Nephron (organoid): ENCODE results near the gene PTPRD.

Source experiments
- H3K27ac Mint-ChIP-seq, 3 experiments: 2 replicates each; pipeline ENCODE4 v1.8.0; 2020; ENCODE audit warnings: mixed read lengths in 3 of 3, mild to moderate bottlenecking in 2 of 3, moderate library complexity in 1 of 3
- H3K27me3 Mint-ChIP-seq: 2 replicates; pipeline ENCODE4 v1.8.0; 2021; ENCODE audit warnings: low read depth, mild to moderate bottlenecking, moderate library complexity, mixed read lengths
- H3K36me3 Mint-ChIP-seq: 2 replicates; pipeline ENCODE4 v1.8.0; 2020; ENCODE audit warnings: low read depth, mixed read lengths
- H3K4me1 Mint-ChIP-seq: 2 replicates; pipeline ENCODE4 v1.8.0; 2020; ENCODE audit warnings: mixed read lengths
- H3K4me3 Mint-ChIP-seq, 3 experiments: 2 replicates each; pipeline ENCODE4 v1.8.0; 2020; ENCODE audit warnings: mild to moderate bottlenecking in 3 of 3, mixed read lengths in 3 of 3, moderate library complexity in 2 of 3
- H3K9me3 Mint-ChIP-seq: 2 replicates; pipeline ENCODE4 v1.8.0; 2020; ENCODE audit warnings: mixed read lengths
- TF ChIP-seq, protein P1 (sequence below), 3 experiments: fragments of 200-600 bp; sonication (generic); IDR thresholded peaks; one replicate each; pipeline ENCODE4 v1.5.0; 2021; ENCODE audit warnings: antibody characterized with exemption in 3 of 3; ENCODE audit not compliant: unreplicated experiment in 3 of 3

Gene PTPRD

DNA sequence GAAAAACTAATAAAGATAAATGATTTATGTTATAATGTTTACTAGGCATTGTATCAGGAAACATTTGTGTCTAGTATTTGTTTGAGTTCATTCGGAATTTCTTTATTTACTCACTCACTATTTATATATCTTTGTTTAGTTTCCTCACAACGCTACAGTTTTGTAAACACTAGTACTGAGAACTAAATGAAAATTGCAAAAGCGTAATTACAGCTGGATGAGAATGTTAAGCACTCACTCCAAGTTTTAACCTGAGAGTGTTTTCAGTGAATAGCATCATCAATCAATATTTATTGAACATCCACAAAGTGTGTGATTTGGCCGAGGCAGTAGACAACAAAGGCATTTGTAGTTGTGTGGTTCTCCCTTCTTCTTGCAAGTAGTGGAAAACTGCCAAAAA, 1843.6 kb downstream of the PTPRD start:
- H3K4me3 Mint-ChIP-seq = no peak overlapping the region
- peak overlapping the region in 2 of 3 experiments; percentile 27 to 50 for H3K27ac Mint-ChIP-seq
- peaks cover 14% of the 10 kb centered on the region for H3K4me1 Mint-ChIP-seq
- peaks cover 8% of the 10 kb centered on the region for H3K36me3 Mint-ChIP-seq
- no peaks in the 10 kb centered on the region for H3K9me3 Mint-ChIP-seq
- no peaks in the 10 kb centered on the region for H3K27me3 Mint-ChIP-seq
- TF ChIP-seq, protein P1, sequence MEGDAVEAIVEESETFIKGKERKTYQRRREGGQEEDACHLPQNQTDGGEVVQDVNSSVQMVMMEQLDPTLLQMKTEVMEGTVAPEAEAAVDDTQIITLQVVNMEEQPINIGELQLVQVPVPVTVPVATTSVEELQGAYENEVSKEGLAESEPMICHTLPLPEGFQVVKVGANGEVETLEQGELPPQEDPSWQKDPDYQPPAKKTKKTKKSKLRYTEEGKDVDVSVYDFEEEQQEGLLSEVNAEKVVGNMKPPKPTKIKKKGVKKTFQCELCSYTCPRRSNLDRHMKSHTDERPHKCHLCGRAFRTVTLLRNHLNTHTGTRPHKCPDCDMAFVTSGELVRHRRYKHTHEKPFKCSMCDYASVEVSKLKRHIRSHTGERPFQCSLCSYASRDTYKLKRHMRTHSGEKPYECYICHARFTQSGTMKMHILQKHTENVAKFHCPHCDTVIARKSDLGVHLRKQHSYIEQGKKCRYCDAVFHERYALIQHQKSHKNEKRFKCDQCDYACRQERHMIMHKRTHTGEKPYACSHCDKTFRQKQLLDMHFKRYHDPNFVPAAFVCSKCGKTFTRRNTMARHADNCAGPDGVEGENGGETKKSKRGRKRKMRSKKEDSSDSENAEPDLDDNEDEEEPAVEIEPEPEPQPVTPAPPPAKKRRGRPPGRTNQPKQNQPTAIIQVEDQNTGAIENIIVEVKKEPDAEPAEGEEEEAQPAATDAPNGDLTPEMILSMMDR (IDR thresholded peaks at IDR 0.05; ENCODE audit: unreplicated experiment in 3 of 3) = no peak

DNA sequence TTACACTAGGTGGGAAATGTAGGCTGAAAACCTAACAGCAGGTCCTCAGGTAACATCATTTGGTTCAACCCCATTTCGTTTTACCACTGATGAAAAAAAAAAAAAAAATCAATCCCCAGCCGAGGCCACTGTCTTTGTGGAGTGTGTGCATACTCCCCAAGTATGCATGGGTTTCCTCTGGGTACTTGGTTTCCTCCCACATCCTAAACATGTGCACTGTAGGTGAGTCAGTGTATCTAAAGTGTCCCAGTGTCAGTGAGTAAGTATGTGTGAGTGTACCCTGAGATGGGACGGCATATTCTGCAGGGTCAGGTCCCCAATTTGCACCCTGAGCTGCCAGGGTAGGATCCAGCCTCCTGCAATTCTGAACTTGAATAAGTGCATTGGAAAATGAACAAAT, 1846.7 kb downstream of the PTPRD start:
- Mint-ChIP-seq H3K36me3 (peaks cover 8% of the 10 kb centered on the region), H3K4me1 (peaks cover 33% of the 10 kb centered on the region), H3K27me3 (no peaks in the 10 kb centered on the region), H3K4me3 (no peak overlapping the region), H3K27ac (no peak overlapping the region), H3K9me3 (no peaks in the 10 kb centered on the region)
- TF ChIP-seq, protein P1 (IDR thresholded peaks at IDR 0.05; ENCODE audit: unreplicated experiment in 3 of 3) = no peak

DNA sequence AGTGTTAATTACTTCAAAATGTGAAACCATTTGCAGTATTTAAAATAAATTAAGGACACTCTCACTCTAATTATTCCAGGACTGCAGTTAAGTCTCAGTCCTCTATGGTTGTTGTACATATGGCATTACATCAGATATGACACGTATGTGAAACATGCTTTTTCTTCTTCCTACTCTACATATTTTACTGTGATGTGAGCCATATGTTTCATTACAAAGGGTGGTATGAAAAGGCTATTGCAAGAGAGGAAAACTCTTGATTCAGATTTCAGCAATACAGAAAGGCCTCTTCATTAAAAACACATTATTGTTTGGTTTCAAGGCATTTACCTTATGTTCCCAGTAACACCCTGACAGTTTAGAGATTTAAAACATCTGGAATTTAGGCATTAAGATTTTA, 1848.8 kb downstream of the PTPRD start:
- Mint-ChIP-seq H3K36me3 (peaks cover 18% of the 10 kb centered on the region), H3K27ac (peak overlapping the region; percentile 52 to 87 (median 55)), H3K27me3 (no peaks in the 10 kb centered on the region), H3K9me3 (no peaks in the 10 kb centered on the region), H3K4me3 (no peak overlapping the region), H3K4me1 (peaks cover 43% of the 10 kb centered on the region)
- TF ChIP-seq, protein P1 (IDR thresholded peaks at IDR 0.05; ENCODE audit: unreplicated experiment in 3 of 3) = no peak

DNA sequence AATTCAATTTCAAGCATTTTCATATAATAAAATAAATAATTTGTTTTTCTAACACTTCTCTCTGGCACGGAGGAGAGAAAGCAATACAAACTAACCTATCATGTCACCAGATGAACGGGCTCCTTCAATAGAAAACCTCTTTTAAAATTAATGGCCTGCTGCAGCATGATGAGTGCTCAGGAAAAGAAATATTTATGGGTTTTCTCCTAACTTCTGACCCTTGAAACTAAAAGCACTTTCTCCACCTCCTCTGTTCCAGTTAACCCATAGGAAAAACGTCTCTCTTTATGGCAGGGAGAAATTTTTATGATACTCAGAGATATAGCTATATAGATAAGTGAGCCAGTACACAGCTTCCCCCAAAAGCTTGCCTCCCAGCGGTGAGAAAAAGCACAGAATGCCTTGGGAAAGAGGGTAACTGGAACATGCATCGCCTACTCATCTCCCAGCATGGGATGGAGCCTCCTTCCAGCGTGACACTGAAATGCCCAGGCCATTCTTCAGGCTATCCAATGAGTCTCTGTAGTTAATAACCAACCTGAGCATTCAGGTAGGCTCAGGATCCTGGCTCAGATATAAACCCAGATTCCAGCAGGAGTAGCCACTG, 1850.2 kb downstream of the PTPRD start:
- Mint-ChIP-seq H3K4me3 (no peak overlapping the region), H3K27me3 (no peaks in the 10 kb centered on the region), H3K4me1 (peaks cover 50% of the 10 kb centered on the region), H3K27ac (peak overlapping the region; percentile 13 to 40 (median 36)), H3K9me3 (no peaks in the 10 kb centered on the region), H3K36me3 (peaks cover 14% of the 10 kb centered on the region)
- TF ChIP-seq, protein P1 (IDR thresholded peaks at IDR 0.05; ENCODE audit: unreplicated experiment in 3 of 3) = peak in 2 of 3 experiments; percentile 18 to 23

DNA sequence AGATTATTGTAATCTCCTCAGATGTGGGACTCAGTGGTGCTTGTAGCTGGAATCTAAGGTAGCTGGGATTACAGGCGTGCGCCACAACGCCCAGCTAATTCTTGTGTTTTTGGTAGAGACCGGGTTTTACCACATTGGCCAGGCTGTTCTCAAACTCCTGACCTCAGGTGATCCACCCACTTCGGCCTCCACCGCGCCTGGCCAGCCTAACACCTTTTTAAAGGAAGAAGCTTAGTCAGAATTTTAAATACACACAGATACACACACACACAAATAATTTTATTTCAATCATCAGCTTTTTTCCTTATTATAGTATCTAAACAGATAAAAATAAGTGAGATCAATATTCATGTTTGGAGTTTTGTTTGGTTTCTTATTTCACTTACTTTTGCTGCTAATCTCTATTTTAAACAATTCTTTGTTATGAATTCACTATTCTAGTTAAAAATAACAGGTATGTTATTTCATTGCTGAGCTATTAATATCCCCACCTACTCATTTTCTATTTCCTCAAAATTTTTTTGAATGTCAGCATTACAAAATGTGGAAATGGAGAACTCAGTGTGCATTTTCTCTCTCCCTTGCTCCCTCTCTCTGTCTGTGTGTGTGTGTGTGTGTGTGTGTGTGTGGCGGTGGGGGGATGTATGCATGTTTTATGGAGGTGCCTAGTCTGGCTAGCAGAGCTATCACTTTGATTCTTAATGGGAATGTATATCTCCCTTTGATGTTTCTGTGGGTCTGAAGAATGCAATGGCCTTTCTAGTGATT, 1852.6 kb downstream of the PTPRD start:
- peaks cover 47% of the 10 kb centered on the region for H3K4me1 Mint-ChIP-seq
- H3K27me3 Mint-ChIP-seq = no peaks in the 10 kb centered on the region
- TF ChIP-seq, protein P1 (IDR thresholded peaks at IDR 0.05; ENCODE audit: unreplicated experiment in 3 of 3) = no peak
- H3K36me3 Mint-ChIP-seq = peaks cover 14% of the 10 kb centered on the region
- no peak overlapping the region for H3K4me3 Mint-ChIP-seq
- peak overlapping the region; percentile 45 to 55 (median 46) for H3K27ac Mint-ChIP-seq
- H3K9me3 Mint-ChIP-seq = no peaks in the 10 kb centered on the region
